SU-DHL-6 (cell line): ENCODE data around the gene LYPD6.

Experiments used
- EZH2phosphoT487 ChIP-seq: fragments of 200-600 bp; sonication (generic), shearing (Covaris generic); conservative IDR thresholded peaks from 2 replicates; pipeline ENCODE4 v1.6.1; 2018; ENCODE audit warnings: mild to moderate bottlenecking, antibody characterized with exemption, low read length, moderate library complexity, mixed read lengths
- TF ChIP-seq, protein P1 (sequence below): fragments of 200-600 bp; sonication (generic); IDR thresholded peaks from one replicate; pipeline ENCODE4 v1.5.1; 2017; ENCODE audit warnings: antibody characterized with exemption, mild to moderate bottlenecking, low read length, moderate library complexity; ENCODE audit not compliant: insufficient read depth, poor library complexity, severe bottlenecking

GRCh38 chr2:149344105-149344504 lies 13.7 kb downstream of the LYPD6 start:
- TF ChIP-seq, protein P1, sequence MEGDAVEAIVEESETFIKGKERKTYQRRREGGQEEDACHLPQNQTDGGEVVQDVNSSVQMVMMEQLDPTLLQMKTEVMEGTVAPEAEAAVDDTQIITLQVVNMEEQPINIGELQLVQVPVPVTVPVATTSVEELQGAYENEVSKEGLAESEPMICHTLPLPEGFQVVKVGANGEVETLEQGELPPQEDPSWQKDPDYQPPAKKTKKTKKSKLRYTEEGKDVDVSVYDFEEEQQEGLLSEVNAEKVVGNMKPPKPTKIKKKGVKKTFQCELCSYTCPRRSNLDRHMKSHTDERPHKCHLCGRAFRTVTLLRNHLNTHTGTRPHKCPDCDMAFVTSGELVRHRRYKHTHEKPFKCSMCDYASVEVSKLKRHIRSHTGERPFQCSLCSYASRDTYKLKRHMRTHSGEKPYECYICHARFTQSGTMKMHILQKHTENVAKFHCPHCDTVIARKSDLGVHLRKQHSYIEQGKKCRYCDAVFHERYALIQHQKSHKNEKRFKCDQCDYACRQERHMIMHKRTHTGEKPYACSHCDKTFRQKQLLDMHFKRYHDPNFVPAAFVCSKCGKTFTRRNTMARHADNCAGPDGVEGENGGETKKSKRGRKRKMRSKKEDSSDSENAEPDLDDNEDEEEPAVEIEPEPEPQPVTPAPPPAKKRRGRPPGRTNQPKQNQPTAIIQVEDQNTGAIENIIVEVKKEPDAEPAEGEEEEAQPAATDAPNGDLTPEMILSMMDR = no peak
- no peak for TF ChIP-seq EZH2phosphoT487
